ENCODE measurements around the gene HMG20A. TPM values are rescaled to one million over a fixed set of nuclear protein-coding genes. Genes with fewer than 3 reads are reported as not detected.

Gene HMG20A
- total RNA-seq, 2 donors from 2014 or later, result 49.8 to 58.2 TPM

DNA sequence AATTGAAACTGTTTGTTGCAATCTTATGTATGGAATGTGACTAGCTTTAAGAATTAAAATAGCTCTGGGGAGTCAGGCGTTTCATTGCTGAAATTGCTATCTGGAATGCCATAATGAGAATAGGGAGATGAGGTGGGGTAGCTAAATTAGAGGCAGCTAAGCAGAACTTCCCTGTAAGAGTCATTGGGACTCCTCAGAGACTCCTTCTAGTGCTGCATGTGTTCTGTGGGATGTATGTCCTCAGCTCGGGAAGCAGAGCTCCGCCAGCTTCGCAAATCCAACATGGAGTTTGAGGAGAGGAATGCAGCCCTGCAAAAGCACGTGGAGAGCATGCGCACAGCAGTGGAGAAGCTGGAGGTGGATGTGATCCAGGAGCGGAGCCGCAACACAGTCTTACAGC, 57.4 kb downstream of the HMG20A start:
- WGBS, 2 experiments (ENCODE audit: insufficient coverage in 1 of 2, insufficient read length in 1 of 2), result 93 to 100% methylated on average over 7 to 8 of the region's 8 CpGs
- no peaks in the 10 kb centered on the region for H3K9me3 ChIP-seq (ENCODE audit: control insufficient read depth, low read length)
- H3K27ac ChIP-seq (ENCODE audit: low read depth, low read length), result no peak overlapping the region
- DNase-seq, result no peak
- H3K9ac ChIP-seq (ENCODE audit: extremely low read depth, low read length, poor library complexity, severe bottlenecking), result no peak overlapping the region
- no peaks in the 10 kb centered on the region for H3K27me3 ChIP-seq (ENCODE audit: control insufficient read depth, insufficient read depth, low read length, poor library complexity, severe bottlenecking)
- TF ChIP-seq, protein P1, sequence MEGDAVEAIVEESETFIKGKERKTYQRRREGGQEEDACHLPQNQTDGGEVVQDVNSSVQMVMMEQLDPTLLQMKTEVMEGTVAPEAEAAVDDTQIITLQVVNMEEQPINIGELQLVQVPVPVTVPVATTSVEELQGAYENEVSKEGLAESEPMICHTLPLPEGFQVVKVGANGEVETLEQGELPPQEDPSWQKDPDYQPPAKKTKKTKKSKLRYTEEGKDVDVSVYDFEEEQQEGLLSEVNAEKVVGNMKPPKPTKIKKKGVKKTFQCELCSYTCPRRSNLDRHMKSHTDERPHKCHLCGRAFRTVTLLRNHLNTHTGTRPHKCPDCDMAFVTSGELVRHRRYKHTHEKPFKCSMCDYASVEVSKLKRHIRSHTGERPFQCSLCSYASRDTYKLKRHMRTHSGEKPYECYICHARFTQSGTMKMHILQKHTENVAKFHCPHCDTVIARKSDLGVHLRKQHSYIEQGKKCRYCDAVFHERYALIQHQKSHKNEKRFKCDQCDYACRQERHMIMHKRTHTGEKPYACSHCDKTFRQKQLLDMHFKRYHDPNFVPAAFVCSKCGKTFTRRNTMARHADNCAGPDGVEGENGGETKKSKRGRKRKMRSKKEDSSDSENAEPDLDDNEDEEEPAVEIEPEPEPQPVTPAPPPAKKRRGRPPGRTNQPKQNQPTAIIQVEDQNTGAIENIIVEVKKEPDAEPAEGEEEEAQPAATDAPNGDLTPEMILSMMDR (conservative IDR thresholded peaks at IDR 0.05), result no peak
- H3K27ac Mint-ChIP-seq, result no peak overlapping the region
- H3K9me3 Mint-ChIP-seq, result no peaks in the 10 kb centered on the region
- H3K4me3 ChIP-seq (ENCODE audit: low read length), result no peak overlapping the region
- peaks cover 46% of the 10 kb centered on the region for H3K36me3 Mint-ChIP-seq (ENCODE audit: low read depth)
- no peak overlapping the region for H3K4me3 Mint-ChIP-seq
- H3K27me3 Mint-ChIP-seq (ENCODE audit: insufficient read depth), result no peaks in the 10 kb centered on the region
- H3K36me3 ChIP-seq (ENCODE audit: control insufficient read depth, insufficient read depth, low read length), result peaks cover 70% of the 10 kb centered on the region
- H3K4me1 ChIP-seq (ENCODE audit: control insufficient read depth, insufficient read depth, low read length), result no peaks in the 10 kb centered on the region
- H3K4me1 Mint-ChIP-seq, result peaks cover 11% of the 10 kb centered on the region

DNA sequence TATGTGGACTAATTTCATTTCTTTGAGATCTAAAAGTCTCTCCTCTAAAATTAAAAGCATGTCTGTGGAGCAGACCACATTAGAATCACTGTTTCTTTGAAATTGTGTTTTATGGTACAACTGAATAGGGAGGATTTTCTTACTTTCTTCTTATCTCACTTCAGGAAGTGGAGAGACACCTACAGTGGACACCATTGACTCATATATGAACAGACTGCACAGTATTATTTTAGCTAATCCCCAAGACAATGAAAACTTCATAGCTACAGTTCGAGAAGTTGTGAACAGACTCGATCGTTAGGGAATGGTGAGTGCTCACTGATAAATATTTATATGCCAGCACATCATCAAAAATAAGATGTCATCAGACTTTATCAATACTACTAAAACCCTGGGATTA, 58.3 kb downstream of the HMG20A start:
- peaks cover 53% of the 10 kb centered on the region for H3K36me3 Mint-ChIP-seq (ENCODE audit: low read depth)
- H3K27ac Mint-ChIP-seq, result no peak overlapping the region
- peaks cover 63% of the 10 kb centered on the region for H3K36me3 ChIP-seq (ENCODE audit: control insufficient read depth, insufficient read depth, low read length)
- no peak overlapping the region for H3K4me3 ChIP-seq (ENCODE audit: low read length)
- no peaks in the 10 kb centered on the region for H3K27me3 Mint-ChIP-seq (ENCODE audit: insufficient read depth)
- WGBS, 2 experiments (ENCODE audit: insufficient coverage in 1 of 2, insufficient read length in 1 of 2), result 85 to 95% methylated on average over 3 of the region's 3 CpGs
- no peak overlapping the region for H3K27ac ChIP-seq (ENCODE audit: low read depth, low read length)
- DNase-seq, result no peak
- no peaks in the 10 kb centered on the region for H3K9me3 ChIP-seq (ENCODE audit: control insufficient read depth, low read length)
- TF ChIP-seq, protein P1 (conservative IDR thresholded peaks at IDR 0.05), result no peak
- H3K4me3 Mint-ChIP-seq, result no peak overlapping the region
- peaks cover 13% of the 10 kb centered on the region for H3K4me1 Mint-ChIP-seq
- no peaks in the 10 kb centered on the region for H3K27me3 ChIP-seq (ENCODE audit: control insufficient read depth, insufficient read depth, low read length, poor library complexity, severe bottlenecking)
- H3K9ac ChIP-seq (ENCODE audit: extremely low read depth, low read length, poor library complexity, severe bottlenecking), result no peak overlapping the region
- H3K4me1 ChIP-seq (ENCODE audit: control insufficient read depth, insufficient read depth, low read length), result no peaks in the 10 kb centered on the region
- H3K9me3 Mint-ChIP-seq, result no peaks in the 10 kb centered on the region

DNA sequence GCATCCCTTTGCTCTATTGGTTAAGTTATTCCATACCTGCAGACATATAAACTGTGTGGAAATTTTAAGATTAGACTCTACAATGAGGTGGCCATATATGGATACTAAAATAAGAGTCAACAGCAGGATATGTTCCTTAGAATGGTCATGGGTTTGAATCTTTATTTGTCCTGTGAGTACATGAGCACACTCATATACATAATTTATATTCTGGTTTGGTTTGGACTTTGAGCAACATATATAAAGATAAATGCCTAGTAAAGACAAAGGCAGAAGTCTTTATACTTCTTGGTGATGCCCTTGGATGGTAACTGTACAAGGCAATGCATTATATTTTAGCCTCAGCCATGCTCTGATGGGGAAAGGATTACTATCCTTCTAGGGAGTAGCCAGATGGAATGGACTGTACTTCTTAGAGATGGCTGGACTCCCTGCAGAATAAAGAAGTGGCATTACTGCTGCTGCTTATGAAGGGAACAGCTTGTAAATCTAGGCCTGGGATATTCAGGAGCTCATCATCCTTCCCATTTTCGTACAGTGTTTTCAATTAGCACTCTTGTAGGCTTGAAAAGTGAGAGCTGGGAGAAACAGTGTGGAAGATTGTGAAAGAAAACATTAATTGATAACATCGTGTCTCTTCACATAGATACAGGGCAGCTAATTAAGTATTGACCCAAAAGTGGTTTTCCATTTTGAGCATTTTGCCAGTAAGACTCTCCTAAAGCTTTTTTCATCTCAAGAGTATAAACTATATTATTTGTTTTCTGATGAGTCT, 60.4 kb downstream of the HMG20A start:
- TF ChIP-seq, protein P1 (conservative IDR thresholded peaks at IDR 0.05), result no peak
- peak overlapping the region; percentile 5 for H3K27ac ChIP-seq (ENCODE audit: low read depth, low read length)
- 87 to 95% methylated on average over 2 of the region's 2 CpGs for WGBS, 2 experiments (ENCODE audit: insufficient coverage in 1 of 2, insufficient read length in 1 of 2)
- H3K27ac Mint-ChIP-seq, result no peak overlapping the region
- H3K36me3 Mint-ChIP-seq (ENCODE audit: low read depth), result peaks cover 64% of the 10 kb centered on the region
- H3K4me1 Mint-ChIP-seq, result peaks cover 7% of the 10 kb centered on the region
- H3K4me3 ChIP-seq (ENCODE audit: low read length), result no peak overlapping the region
- no peaks in the 10 kb centered on the region for H3K27me3 ChIP-seq (ENCODE audit: control insufficient read depth, insufficient read depth, low read length, poor library complexity, severe bottlenecking)
- H3K4me3 Mint-ChIP-seq, result no peak overlapping the region
- peaks cover 65% of the 10 kb centered on the region for H3K36me3 ChIP-seq (ENCODE audit: control insufficient read depth, insufficient read depth, low read length)
- H3K9me3 ChIP-seq (ENCODE audit: control insufficient read depth, low read length), result no peaks in the 10 kb centered on the region
- no peak for DNase-seq
- no peak overlapping the region for H3K9ac ChIP-seq (ENCODE audit: extremely low read depth, low read length, poor library complexity, severe bottlenecking)
- no peaks in the 10 kb centered on the region for H3K27me3 Mint-ChIP-seq (ENCODE audit: insufficient read depth)
- no peaks in the 10 kb centered on the region for H3K4me1 ChIP-seq (ENCODE audit: control insufficient read depth, insufficient read depth, low read length)
- H3K9me3 Mint-ChIP-seq, result no peaks in the 10 kb centered on the region
